GM12874 (cell line): ENCODE results near the gene GMDS.

Experiments used
- CTCF ChIP-seq: IDR thresholded peaks from 2 replicates; pipeline ENCODE4 v1.5.1; 2011; ENCODE audit warnings: low read depth, mild to moderate bottlenecking, control low read depth, low read length, moderate library complexity; ENCODE audit not compliant: insufficient read depth

GMDS gene

GRCh38 chr6:1608222-1609040 lies 637.0 kb downstream of the GMDS start:
- no peak for TF ChIP-seq CTCF

GRCh38 chr6:1607516-1608221 lies 637.7 kb downstream of the GMDS start:
- TF ChIP-seq CTCF: no peak

GRCh38 chr6:1606780-1607515 lies 638.5 kb downstream of the GMDS start:
- TF ChIP-seq CTCF: no peak

GRCh38 chr6:1605893-1606779 lies 639.3 kb downstream of the GMDS start:
- no peak for TF ChIP-seq CTCF

- no peak for TF ChIP-seq CTCF
These were observed 640.2 kb downstream of the GMDS start for GRCh38 chr6:1605004-1605892.

- peak; percentile 95 for TF ChIP-seq CTCF
These were observed 641.0 kb downstream of the GMDS start for GRCh38 chr6:1604158-1605003.
